Adrenal gland (tissue), 12 donors: ENCODE results near the gene FOXI1. TPM values are rescaled to one million over a fixed set of nuclear protein-coding genes. Genes with fewer than 3 reads are reported as not detected.

Experiments used
- DNase-seq, 7 donors: peaks; one replicate each; pipeline ENCODE4 v3.0.0-alpha.2; 2019 to 2020
- H3K27ac ChIP-seq, 5 donors: fragments of 200-600 bp; sonication (generic) in 4 of 5; 1 replicate in 3 of 5; 2 replicates in 2 of 5; pipeline versions ENCODE4 v1.5.1 to v1.8.0; 2016 to 2020; ENCODE audit warnings: mild to moderate bottlenecking in 1 of 5
- H3K27me3 ChIP-seq: fragments of 200-600 bp; 2 replicates; pipeline ENCODE4 v1.8.0; 2021
- H3K36me3 ChIP-seq, 2 donors: fragments of 200-600 bp; replicated peaks in 1 of 2; 1 replicate in 1 of 2; 2 replicates in 1 of 2; pipeline versions ENCODE4 v1.5.1 to v1.8.0; 2018 to 2022
- H3K4me1 ChIP-seq, 2 donors: fragments of 200-600 bp; replicated peaks in 1 of 2; 1 replicate in 1 of 2; 2 replicates in 1 of 2; pipeline versions ENCODE4 v1.5.1 to v1.8.0; 2018 to 2021
- H3K4me3 ChIP-seq, 4 donors: fragments of 200-600 bp; sonication (generic) in 3 of 4; one replicate each; pipeline ENCODE4 v1.5.1; 2016 to 2018
- H3K9me3 ChIP-seq, 3 donors: fragments of 200-600 bp; sonication (generic) in 1 of 3; replicated peaks in 1 of 3; 1 replicate in 2 of 3; 2 replicates in 1 of 3; pipeline versions ENCODE4 v1.5.1 to v1.8.0; 2016 to 2021
- CTCF ChIP-seq, 6 experiments: fragments of 450-650 bp in 4 of 6; fragments of 200-600 bp in 2 of 6; sonication (generic) in 1 of 6; IDR thresholded peaks; 1 replicate in 5 of 6; 2 replicates in 1 of 6; pipeline versions ENCODE4 v1.5.1 to v1.8.0; 2016 to 2021; ENCODE audit warnings: antibody characterized with exemption in 6 of 6, mild to moderate bottlenecking in 2 of 6, moderate library complexity in 1 of 6
- POLR2A ChIP-seq, 2 donors: fragments of 450-650 bp; IDR thresholded peaks; one replicate each; pipeline ENCODE4 v1.6.1; 2017; ENCODE audit warnings: antibody characterized with exemption in 2 of 2, mild to moderate bottlenecking in 2 of 2, moderate library complexity in 1 of 2
- WGBS, 4 donors: extraction: QIAGEN DNeasy Blood & Tissue Kit in 2 of 4; methylation state at CpG; one replicate each; pipeline versions ENCODE4 v1.1.5 to v1.1.7; 2013 to 2017; 5-methylcytosine and 5-hydroxymethylcytosine counted together
- intact Hi-C, 2 donors: fragments of 100-400 bp; cut with DNase I; formaldehyde crosslinking; loops; one replicate each; pipeline versions ENCODE4 v1.14.1 to v1.15.0; 2022 to 2023
- polyA plus RNA-seq, 3 donors: library from polyadenylated mRNA; stranded (reverse); fragments of 200-250 nt in 2 of 3; fragments of 350-450 nt in 1 of 3; fragmentation: Illumina TruSeq in 1 of 3; extraction: RNeasy Lipid Tissue Mini Kit (QIAGEN cat#74804) in 1 of 3; gene quantifications; one replicate each; pipeline ENCODE4 v1.2.3, GENCODE V29; 2013 to 2014
- total RNA-seq, 9 donors: library from RNA; depleted of rRNA in 4 of 9; stranded (reverse); fragments of >200 nt in 4 of 9; fragments of 120-200 nt in 1 of 9; fragmentation: NEBNext Ultra II Directional in 1 of 9; extraction: Animal tissue kit (Norgen Biotek cat#: 25700) in 1 of 9; gene quantifications; one replicate each; pipeline versions ENCODE4 v1.1.0 to v1.2.4, GENCODE V29; 2013 to 2023
- donor health status: healthy with polysubstance abuse.
- donor health status: Bipolar disorder and iron deficiency.
- donor health status: DM: yes; HTN: yes; CAD: no.
- donor health status: DM: no; HTN: no; CAD: no.
- donor health status: DM: no; HTN: no; CAD: no.
- donor health status: DM: yes; HTN: yes; CAD: no.

FOXI1 gene
- total and polyA plus RNA-seq, 12 donors = not detected

- 88 to 100% (median 90%) methylated on average over 2 of the region's 2 CpGs for WGBS, 4 donors
- no peaks in the 10 kb centered on the region for H3K27me3 ChIP-seq
- H3K9me3 ChIP-seq = no peaks in the 10 kb centered on the region
- intact Hi-C loops = loop anchor here (5.0 to 10.0 kb wide), 3 partner anchors 65 to 317 kb away; no protein-coding TSS in a partner anchor
- H3K4me3 ChIP-seq = no peak overlapping the region
- no peak overlapping the region for H3K27ac ChIP-seq
- no peak for DNase-seq
- no peaks in the 10 kb centered on the region for H3K4me1 ChIP-seq
- TF ChIP-seq POLR2A (IDR thresholded peaks at IDR 0.05) (no peak), CTCF (IDR thresholded peaks at IDR 0.05) (no peak)
- no peaks in the 10 kb centered on the region for H3K36me3 ChIP-seq
Measured at GRCh38 chr5:170107674-170108073, 2.0 kb downstream of the FOXI1 start.

GRCh38 chr5:170108266-170108785 lies 2.6 kb downstream of the FOXI1 start:
- Histone ChIP-seq H3K4me3 (no peak overlapping the region), H3K36me3 (no peaks in the 10 kb centered on the region), H3K27ac (no peak overlapping the region), H3K4me1 (no peaks in the 10 kb centered on the region), H3K27me3 (no peaks in the 10 kb centered on the region), H3K9me3 (no peaks in the 10 kb centered on the region)
- peak in 1 of 7 donors; percentile 45 for DNase-seq
- WGBS, 4 donors = 87 to 94% (median 92%) methylated on average over 7 to 12 of the region's 12 CpGs
- intact Hi-C loops = loop anchor here (5.0 to 10.0 kb wide), 3 partner anchors 64 to 316 kb away; no protein-coding TSS in a partner anchor
- TF ChIP-seq CTCF (IDR thresholded peaks at IDR 0.05) (no peak), POLR2A (IDR thresholded peaks at IDR 0.05) (no peak)

GRCh38 chr5:170109059-170110031 lies 3.6 kb downstream of the FOXI1 start:
- H3K27ac ChIP-seq = no peak overlapping the region
- H3K9me3 ChIP-seq = no peaks in the 10 kb centered on the region
- intact Hi-C loops = loop anchor here (5.0 to 10.0 kb wide), 3 partner anchors 63 to 315 kb away; no protein-coding TSS in a partner anchor
- 85 to 90% (median 86%) methylated on average over 7 of the region's 7 CpGs for WGBS, 4 donors
- H3K27me3 ChIP-seq = no peaks in the 10 kb centered on the region
- H3K4me1 ChIP-seq = no peaks in the 10 kb centered on the region
- H3K36me3 ChIP-seq = no peaks in the 10 kb centered on the region
- peak in 1 of 7 donors; percentile 23 for DNase-seq
- H3K4me3 ChIP-seq = no peak overlapping the region
- TF ChIP-seq POLR2A (IDR thresholded peaks at IDR 0.05) = no peak
- TF ChIP-seq CTCF (IDR thresholded peaks at IDR 0.05) = no peak

- no peak overlapping the region for H3K27ac ChIP-seq
- intact Hi-C loops = no loop called here
- TF ChIP-seq POLR2A (IDR thresholded peaks at IDR 0.05) (no peak), CTCF (IDR thresholded peaks at IDR 0.05) (no peak)
- H3K4me1 ChIP-seq = no peaks in the 10 kb centered on the region
- H3K9me3 ChIP-seq = no peaks in the 10 kb centered on the region
- DNase-seq = peak in 1 of 7 donors; percentile 9
- 71 to 89% (median 82%) methylated on average over 3 of the region's 3 CpGs for WGBS, 4 donors
- H3K27me3 ChIP-seq = no peaks in the 10 kb centered on the region
- no peaks in the 10 kb centered on the region for H3K36me3 ChIP-seq
- no peak overlapping the region for H3K4me3 ChIP-seq
Measured at GRCh38 chr5:170110403-170111087, 4.8 kb downstream of the FOXI1 start.
